Measurements from ENCODE around the gene ATP6V0C. TPM values are rescaled to one million over a fixed set of nuclear protein-coding genes. Genes with fewer than 3 reads are reported as not detected.

ATP6V0C gene
- total and polyA plus RNA-seq, 4 experiments from 2014 or later, result 57.5 to 129 (median 103) TPM

DNA sequence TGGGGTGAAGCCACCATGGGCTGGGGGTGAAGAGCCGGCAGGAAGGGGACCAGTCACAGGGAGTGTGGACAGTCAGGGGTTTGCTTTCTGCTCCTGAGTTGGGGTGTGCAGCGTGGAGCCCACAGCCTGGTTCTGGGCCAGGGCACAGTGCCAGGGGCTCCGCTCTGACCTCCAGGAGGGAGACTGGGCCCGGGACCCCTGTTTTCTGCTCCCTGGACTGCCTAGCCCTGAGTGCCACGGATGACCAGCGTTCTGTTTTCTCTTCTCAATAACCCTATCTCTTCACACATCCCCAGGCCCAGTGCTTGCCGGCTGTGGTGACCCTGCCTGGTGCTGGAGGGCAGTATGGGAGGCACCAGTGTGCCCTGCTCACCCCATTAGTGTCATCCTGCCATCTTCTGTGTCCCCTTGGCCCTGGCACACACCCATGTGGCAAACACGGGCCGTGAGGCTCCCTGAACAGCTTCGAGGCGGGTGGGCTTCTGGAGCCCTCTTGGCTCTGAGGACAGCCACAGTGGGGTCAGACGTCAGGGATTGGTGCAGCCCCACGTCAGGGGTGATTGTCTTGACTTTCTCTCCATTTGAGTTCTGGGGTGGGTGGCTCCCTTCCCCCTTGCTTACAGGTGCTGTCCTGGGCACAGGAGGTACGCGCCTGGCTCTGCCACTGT is 16.3 kb downstream of the ATP6V0C start:
- CTCF ChIA-PET (ENCODE audit: partially characterized antibody), result interaction anchor here (1.3 kb wide), 1 partner anchor 9 kb away, joined by 4 read pairs; no protein-coding TSS in a partner anchor

DNA sequence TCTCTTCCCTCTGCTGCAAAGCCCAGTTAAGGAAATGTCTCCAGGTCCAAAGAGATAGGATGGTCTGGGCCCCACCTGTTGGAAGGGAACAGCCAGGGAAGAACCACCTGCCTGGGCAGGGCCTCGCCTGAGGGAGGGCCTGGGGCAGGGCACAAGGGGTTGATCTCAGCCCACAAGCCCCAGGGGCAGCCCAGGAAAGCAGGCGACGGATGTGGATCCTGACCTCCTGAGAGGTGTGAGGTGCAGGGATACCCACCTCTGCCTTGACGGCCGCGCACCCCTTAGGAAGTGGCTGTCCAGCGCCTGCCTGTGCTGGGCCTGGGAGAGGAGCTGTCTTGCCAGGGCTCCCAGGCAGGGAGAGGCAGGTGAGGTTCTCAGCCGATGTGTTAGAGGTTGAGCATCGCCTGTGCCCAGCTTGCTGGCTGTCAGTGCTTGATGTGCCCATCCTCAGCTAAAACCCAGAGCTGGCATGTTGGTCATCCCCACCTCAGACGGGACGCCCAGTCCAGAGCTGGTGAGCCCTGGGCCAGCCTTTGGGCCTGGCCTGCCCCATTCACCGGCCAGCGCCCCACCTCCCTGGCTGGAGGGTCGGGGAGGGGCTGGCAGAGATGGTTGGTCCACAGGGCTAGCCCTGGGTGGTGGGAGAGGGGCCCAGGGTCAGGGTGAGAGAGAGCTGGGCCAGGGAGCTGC is 17.0 kb downstream of the ATP6V0C start:
- POLR2A ChIA-PET (ENCODE audit: partially characterized antibody), result interaction anchor here (1.0 to 3.5 kb wide), 5 partner anchors 10 to 483 kb away, joined by 3 to 170 read pairs (median 3); partner anchors contain the start of genes AMDHD2, ATP6V0C, CCNF and KCTD5
- DNase-seq, result peak in 1 of 5 donors; percentile 44
- Histone ChIP-seq H3K27ac (ENCODE audit: low read depth, low read length) (peak overlapping the region; percentile 91), H3K36me3 (ENCODE audit: insufficient read depth, low read length) (peaks cover 19% of the 10 kb centered on the region), H3K27me3 (ENCODE audit: insufficient read depth, low read length) (no peaks in the 10 kb centered on the region), H3K4me3 (ENCODE audit: low read length in 2 of 2) (no peak overlapping the region), H3K9me3 (ENCODE audit: control insufficient read depth in 1 of 2, low read length in 2 of 2) (no peaks in the 10 kb centered on the region), H3K4me1 (ENCODE audit: insufficient read depth, low read length) (peaks cover 12% of the 10 kb centered on the region)
- peaks cover 0 to 28% of the 10 kb centered on the region in 2 donors for H3K36me3 Mint-ChIP-seq
- CTCF ChIA-PET (ENCODE audit: partially characterized antibody), result interaction anchor here (1.2 to 1.3 kb wide), 2 partner anchors 10 to 17 kb away, joined by 3 to 4 read pairs; partner anchors contain the start of gene ATP6V0C
- intact Hi-C loops (cut with micrococcal nuclease), result loop anchor here (5.0 to 10.0 kb wide), 2 partner anchors 244 to 758 kb away; partner anchors contain the start of genes ELOB, EME2, MRPS34 and NME3
- H3K27me3 Mint-ChIP-seq, result peaks cover 0 to 2% of the 10 kb centered on the region in 2 donors
- peaks cover 0 to 8% (median 0%) of the 10 kb centered on the region in 8 donors for H3K9me3 Mint-ChIP-seq
- H3K27ac Mint-ChIP-seq, result peak overlapping the region; percentile 98 to 100 (median 99)
- peak overlapping the region; percentile 84 to 98 (median 96) for H3K4me3 Mint-ChIP-seq
- H3K4me1 Mint-ChIP-seq, result peaks cover 6 to 28% (median 15%) of the 10 kb centered on the region in 4 donors

More for the DNA sequence above, 16.3 kb downstream of the ATP6V0C start:
- Mint-ChIP-seq H3K4me1 (peaks cover 6 to 28% (median 14%) of the 10 kb centered on the region in 4 donors), H3K9me3 (peaks cover 0 to 8% (median 0%) of the 10 kb centered on the region in 8 donors), H3K27ac (peak overlapping the region; percentile 57 to 99 (median 80)), H3K27me3 (peaks cover 0 to 2% of the 10 kb centered on the region in 2 donors), H3K4me3 (peak overlapping the region in 4 of 8 donors; percentile 13 to 75 (median 50)), H3K36me3 (peaks cover 0 to 28% of the 10 kb centered on the region in 2 donors)
- POLR2A ChIA-PET (ENCODE audit: partially characterized antibody), result interaction anchor here (3.5 kb wide), 1 partner anchor 9 kb away, joined by 170 read pairs; the partner anchor contains the start of gene AMDHD2
- Histone ChIP-seq H3K9me3 (ENCODE audit: control insufficient read depth in 1 of 2, low read length in 2 of 2) (no peaks in the 10 kb centered on the region), H3K27ac (ENCODE audit: low read depth, low read length) (peak overlapping the region; percentile 91), H3K4me1 (ENCODE audit: insufficient read depth, low read length) (peaks cover 12% of the 10 kb centered on the region), H3K4me3 (ENCODE audit: low read length in 2 of 2) (no peak overlapping the region), H3K36me3 (ENCODE audit: insufficient read depth, low read length) (peaks cover 19% of the 10 kb centered on the region), H3K27me3 (ENCODE audit: insufficient read depth, low read length) (no peaks in the 10 kb centered on the region)
- peak in 1 of 5 donors; percentile 36 for DNase-seq
- intact Hi-C loops (cut with micrococcal nuclease), result loop anchor here (5.0 to 10.0 kb wide), 2 partner anchors 245 to 758 kb away; partner anchors contain the start of genes ELOB, EME2, MRPS34 and NME3

GRCh38 chr16:2531371-2531695 is 17.6 kb downstream of the ATP6V0C start, which contains the start of gene CEMP1:
TSS of gene CEMP1 (minus strand) at chr16:2531408. CDS start at chr16:2531073, 335 bp downstream.
- ChIA-PET POLR2A (ENCODE audit: partially characterized antibody) (interaction anchor here (0.6 to 3.5 kb wide), 8 partner anchors 10 to 1015 kb away, joined by 3 to 170 read pairs (median 3); partner anchors contain the start of genes AMDHD2, ATP6V0C, CCNF and KCTD5), CTCF (ENCODE audit: partially characterized antibody) (interaction anchor here (1.2 to 1.3 kb wide), 2 partner anchors 10 to 18 kb away, joined by 3 to 4 read pairs; partner anchors contain the start of gene ATP6V0C)
- Mint-ChIP-seq H3K27me3 (peaks cover 0 to 2% of the 10 kb centered on the region in 2 donors), H3K36me3 (peaks cover 0 to 23% of the 10 kb centered on the region in 2 donors), H3K4me3 (peak within 1 kb of the TSS; percentile 91 to 98 (median 96)), H3K9me3 (peaks cover 0 to 8% (median 0%) of the 10 kb centered on the region in 8 donors), H3K27ac (peak within 1 kb of the TSS; percentile 98 to 100 (median 99)), H3K4me1 (peaks cover 4 to 30% (median 18%) of the 10 kb centered on the region in 4 donors)
- peaks cover 12% of the 10 kb centered on the region for H3K4me1 ChIP-seq (ENCODE audit: insufficient read depth, low read length)
- no peak for DNase-seq
- intact Hi-C loops (cut with micrococcal nuclease), result loop anchor here (5.0 to 10.0 kb wide), 2 partner anchors 243 to 759 kb away; partner anchors contain the start of genes ELOB, EME2, MRPS34 and NME3
- H3K27me3 ChIP-seq (ENCODE audit: insufficient read depth, low read length), result no peaks in the 10 kb centered on the region
- H3K4me3 ChIP-seq (ENCODE audit: low read length in 2 of 2), result peak within 1 kb of the TSS; percentile 67 to 95
- H3K9me3 ChIP-seq (ENCODE audit: control insufficient read depth in 1 of 2, low read length in 2 of 2), result no peaks in the 10 kb centered on the region
- H3K27ac ChIP-seq (ENCODE audit: low read depth, low read length), result peak within 1 kb of the TSS; percentile 91
- H3K36me3 ChIP-seq (ENCODE audit: insufficient read depth, low read length), result peaks cover 19% of the 10 kb centered on the region

DNA sequence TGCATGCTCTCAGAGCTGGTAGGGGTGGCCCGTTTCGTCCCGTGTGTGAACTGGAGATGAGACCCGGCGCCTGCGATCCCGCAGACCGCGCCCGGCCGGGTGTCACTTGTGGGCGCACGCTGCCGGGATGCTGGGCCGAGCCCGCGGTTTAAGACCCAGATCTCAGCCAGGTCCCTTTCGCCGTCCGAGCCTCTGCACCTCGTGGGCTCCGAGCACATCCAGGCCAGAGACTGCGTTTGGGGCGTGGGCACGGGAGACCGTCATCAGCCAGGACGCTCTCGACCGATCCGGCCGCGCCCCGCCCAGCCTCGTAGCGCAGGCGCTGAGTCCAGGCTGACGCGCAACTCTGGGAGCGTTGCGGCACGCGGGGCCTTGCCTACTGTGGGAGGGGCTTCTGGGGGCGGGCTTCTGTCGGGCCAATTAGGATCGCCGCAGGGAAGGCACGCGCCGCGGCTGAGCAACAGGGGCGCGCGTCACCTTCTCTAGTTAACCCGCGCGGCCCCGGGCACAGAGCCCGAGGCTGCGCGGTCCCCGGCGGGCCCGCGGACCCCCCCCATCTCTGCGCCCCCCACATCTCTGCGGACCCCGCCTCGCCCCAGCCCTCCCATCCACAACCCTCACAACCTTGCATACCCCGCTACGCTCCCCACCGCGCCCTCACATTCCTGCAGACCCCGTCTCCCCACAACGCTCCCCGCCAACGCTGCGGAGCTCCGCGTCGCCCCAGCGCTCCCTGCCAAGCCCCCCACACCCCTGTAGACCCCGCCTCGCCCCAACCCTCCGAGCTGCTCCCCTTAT is 18.1 kb downstream of the ATP6V0C start:
- Histone ChIP-seq H3K4me3 (ENCODE audit: low read length in 2 of 2) (peak overlapping the region; percentile 67 to 95), H3K9me3 (ENCODE audit: control insufficient read depth in 1 of 2, low read length in 2 of 2) (no peaks in the 10 kb centered on the region), H3K27ac (ENCODE audit: low read depth, low read length) (peak overlapping the region; percentile 91), H3K27me3 (ENCODE audit: insufficient read depth, low read length) (no peaks in the 10 kb centered on the region), H3K4me1 (ENCODE audit: insufficient read depth, low read length) (peaks cover 13% of the 10 kb centered on the region), H3K36me3 (ENCODE audit: insufficient read depth, low read length) (peaks cover 18% of the 10 kb centered on the region)
- Mint-ChIP-seq H3K4me1 (peaks cover 4 to 35% (median 21%) of the 10 kb centered on the region in 4 donors), H3K9me3 (peaks cover 0 to 8% (median 0%) of the 10 kb centered on the region in 8 donors), H3K27me3 (peaks cover 0 to 2% of the 10 kb centered on the region in 2 donors), H3K4me3 (peak overlapping the region; percentile 91 to 98 (median 96)), H3K36me3 (peaks cover 0 to 23% of the 10 kb centered on the region in 2 donors), H3K27ac (peak overlapping the region; percentile 98 to 100 (median 99))
- POLR2A ChIA-PET (ENCODE audit: partially characterized antibody), result interaction anchor here (0.6 to 3.5 kb wide), 26 partner anchors 11 to 1015 kb away, joined by 3 to 170 read pairs (median 4); partner anchors contain the start of genes ABCA3, AMDHD2, ATP6V0C and BRICD5
- CTCF ChIA-PET (ENCODE audit: partially characterized antibody), result interaction anchor here (0.5 to 1.3 kb wide), 4 partner anchors 11 to 377 kb away, joined by 3 to 4 read pairs (median 4); partner anchors contain the start of genes AMDHD2 and ATP6V0C
- peak; percentile 95 to 98 (median 96) for DNase-seq
- intact Hi-C loops (cut with micrococcal nuclease), result loop anchor here (1.0 to 10.0 kb wide), 6 partner anchors 11 to 760 kb away; partner anchors contain the start of genes ATP6V0C, ELOB, EME2 and MRPS34

GRCh38 chr16:2532494-2533141 is 18.9 kb downstream of the ATP6V0C start:
- H3K4me1 ChIP-seq (ENCODE audit: insufficient read depth, low read length), result peaks cover 18% of the 10 kb centered on the region
- Mint-ChIP-seq H3K27ac (peak overlapping the region; percentile 98 to 100 (median 99)), H3K4me3 (peak overlapping the region; percentile 91 to 98 (median 96)), H3K36me3 (peaks cover 0 to 20% of the 10 kb centered on the region in 2 donors), H3K27me3 (peaks cover 0 to 2% of the 10 kb centered on the region in 2 donors), H3K9me3 (peaks cover 0 to 8% (median 0%) of the 10 kb centered on the region in 8 donors), H3K4me1 (peaks cover 6 to 40% (median 25%) of the 10 kb centered on the region in 4 donors)
- ChIA-PET POLR2A (ENCODE audit: partially characterized antibody) (interaction anchor here (0.7 to 3.5 kb wide), 23 partner anchors 11 to 761 kb away, joined by 3 to 170 read pairs (median 4); partner anchors contain the start of genes ABCA3, AMDHD2, ATP6V0C and BRICD5), CTCF (ENCODE audit: partially characterized antibody) (interaction anchor here (0.5 to 1.1 kb wide), 2 partner anchors 13 to 378 kb away, joined by 3 to 4 read pairs; partner anchors contain the start of gene AMDHD2)
- DNase-seq, result peak; percentile 68 to 87 (median 78)
- H3K4me3 ChIP-seq (ENCODE audit: low read length in 2 of 2), result peak overlapping the region; percentile 67 to 95
- peak overlapping the region; percentile 91 for H3K27ac ChIP-seq (ENCODE audit: low read depth, low read length)
- H3K27me3 ChIP-seq (ENCODE audit: insufficient read depth, low read length), result no peaks in the 10 kb centered on the region
- peaks cover 12% of the 10 kb centered on the region for H3K36me3 ChIP-seq (ENCODE audit: insufficient read depth, low read length)
- no peaks in the 10 kb centered on the region for H3K9me3 ChIP-seq (ENCODE audit: control insufficient read depth in 1 of 2, low read length in 2 of 2)
- intact Hi-C loops (cut with micrococcal nuclease), result loop anchor here (1.0 to 10.0 kb wide), 6 partner anchors 11 to 760 kb away; partner anchors contain the start of genes ATP6V0C, ELOB, EME2 and MRPS34
